Lung (tissue), 12 donors: Measurements from ENCODE around the gene VGLL4. TPM values are rescaled to one million over a fixed set of nuclear protein-coding genes. Genes with fewer than 3 reads are reported as not detected.
"Not testable (repeated sequence)": the region's sequence is repeated elsewhere in the genome, so short reads cannot be mapped to it uniquely, and the experiment has no call there.

ENCODE experiments used
- ATAC-seq: fragments of 200-7000 bp; cut with Tn5 transposase; one replicate; pipeline ENCODE4 v1.9.1; 2020; ENCODE audit warnings: moderate number of reproducible peaks; ENCODE audit not compliant: insufficient read depth, low FRiP score
- DNase-seq, 3 donors: peaks; one replicate each; pipeline ENCODE4 v3.0.0-alpha.2; 2013 to 2017
- H3K27ac ChIP-seq, 2 donors: one replicate each; pipeline ENCODE4 v1.5.1; 2013; ENCODE audit warnings: mild to moderate bottlenecking in 2 of 2, moderate library complexity in 2 of 2, control low read depth in 1 of 2, inconsistent platforms in 1 of 2, low read depth in 1 of 2, low read length in 1 of 2
- H3K27me3 ChIP-seq, 3 donors: one replicate each; pipeline ENCODE4 v1.5.1; 2013; ENCODE audit warnings: low read length in 2 of 3; ENCODE audit not compliant: control insufficient read depth in 3 of 3, insufficient read depth in 3 of 3
- H3K36me3 ChIP-seq, 4 donors: one replicate each; pipeline ENCODE4 v1.5.1; 2013; ENCODE audit warnings: low read length in 4 of 4, mild to moderate bottlenecking in 1 of 4, moderate library complexity in 1 of 4; ENCODE audit not compliant: control insufficient read depth in 4 of 4, insufficient read depth in 4 of 4
- H3K4me1 ChIP-seq, 5 donors: one replicate each; pipeline ENCODE4 v1.5.1; 2013; ENCODE audit warnings: low read length in 5 of 5, mild to moderate bottlenecking in 2 of 5, moderate library complexity in 1 of 5; ENCODE audit not compliant: control insufficient read depth in 5 of 5, insufficient read depth in 5 of 5
- H3K4me3 ChIP-seq: one replicate; pipeline ENCODE4 v1.5.1; 2013; ENCODE audit warnings: mild to moderate bottlenecking, control low read depth, moderate library complexity
- H3K9ac ChIP-seq, 2 donors: one replicate each; pipeline ENCODE4 v1.5.1; 2013; ENCODE audit warnings: low read length in 2 of 2, control low read depth in 1 of 2; ENCODE audit not compliant: insufficient read depth in 1 of 2
- H3K9me3 ChIP-seq, 4 donors: one replicate each; pipeline ENCODE4 v1.5.1; 2013; ENCODE audit warnings: low read length in 3 of 4, mild to moderate bottlenecking in 1 of 4, moderate library complexity in 1 of 4; ENCODE audit not compliant: control insufficient read depth in 4 of 4, insufficient read depth in 3 of 4
- CTCF ChIP-seq: IDR thresholded peaks from 2 replicates; pipeline ENCODE4 v1.5.1; 2012; ENCODE audit warnings: mild to moderate bottlenecking; ENCODE audit errors: control extremely low read depth, extremely low read depth
- WGBS, 2 donors: extraction: QIAGEN DNeasy Blood & Tissue Kit; methylation state at CpG; one replicate each; pipeline ENCODE4 v1.1.7; 2013; 5-methylcytosine and 5-hydroxymethylcytosine counted together
- polyA plus RNA-seq, 2 donors: library from polyadenylated mRNA; stranded (reverse); fragments of 200-250 nt; gene quantifications; one replicate each; pipeline ENCODE4 v1.2.1, GENCODE V29; 2013
- total RNA-seq, 2 donors: library from RNA; depleted of rRNA in 1 of 2; stranded (reverse); fragments of >200 nt in 1 of 2; gene quantifications; one replicate each; pipeline ENCODE4 v1.2.1, GENCODE V29; 2014 to 2021
- donor health status: control.
- donor health status: control.
- donor health status: Bipolar disorder and iron deficiency.
- donor health status: healthy.
- donor health status: DM: yes; HTN: yes; CAD: no.

VGLL4 gene
- total and polyA plus RNA-seq, 4 donors = 30.5 to 94.1 (median 39.3) TPM

DNA sequence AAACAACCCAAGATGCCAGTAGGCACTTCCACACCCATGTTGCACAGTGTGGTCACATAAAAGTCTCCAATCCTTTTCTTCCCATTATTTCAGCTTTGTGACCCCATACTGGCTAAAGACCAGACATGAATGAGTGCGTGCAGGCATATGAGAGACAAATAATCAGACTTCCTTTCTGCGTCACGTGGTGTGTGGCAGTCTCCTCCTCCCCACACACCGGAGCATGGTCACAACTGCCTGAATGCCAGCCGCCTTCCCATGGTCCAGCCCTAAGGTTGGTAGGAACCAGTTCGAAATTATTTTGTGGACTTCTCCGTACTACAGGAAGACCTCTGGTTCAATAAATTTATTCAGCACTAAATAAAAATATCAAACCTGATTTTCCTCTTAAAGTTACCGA lies 65.5 kb downstream of the VGLL4 start:
- Histone ChIP-seq H3K27ac (no peak overlapping the region), H3K9ac (no peak overlapping the region), H3K4me3 (no peak overlapping the region), H3K36me3 (peaks cover 0 to 11% (median 8%) of the 10 kb centered on the region in 4 donors), H3K4me1 (peaks cover 10 to 30% (median 19%) of the 10 kb centered on the region in 5 donors), H3K27me3 (no peaks in the 10 kb centered on the region), H3K9me3 (no peaks in the 10 kb centered on the region)
- WGBS, 2 donors = 86 to 89% methylated on average over 8 of the region's 8 CpGs
- DNase-seq (no peak), ATAC-seq (no peak)
- no peak for TF ChIP-seq CTCF

GRCh38 chr3:11576453-11576852 lies 67.3 kb downstream of the VGLL4 start:
- Histone ChIP-seq H3K27me3 (no peaks in the 10 kb centered on the region), H3K9me3 (no peaks in the 10 kb centered on the region), H3K36me3 (peaks cover 0 to 16% (median 11%) of the 10 kb centered on the region in 4 donors), H3K27ac (no peak overlapping the region), H3K4me3 (no peak overlapping the region), H3K4me1 (peaks cover 6 to 13% (median 10%) of the 10 kb centered on the region in 5 donors), H3K9ac (no peak overlapping the region)
- DNase-seq (no peak), ATAC-seq (no peak)
- WGBS, 2 donors = 73 to 86% methylated on average over 9 of the region's 9 CpGs
- TF ChIP-seq CTCF = no peak

GRCh38 chr3:11575677-11576076 lies 68.0 kb downstream of the VGLL4 start:
- Histone ChIP-seq H3K4me3 (no peak overlapping the region), H3K27ac (no peak overlapping the region), H3K9me3 (no peaks in the 10 kb centered on the region), H3K4me1 (peaks cover 3 to 9% (median 6%) of the 10 kb centered on the region in 5 donors), H3K27me3 (no peaks in the 10 kb centered on the region), H3K9ac (no peak overlapping the region), H3K36me3 (peaks cover 0 to 16% (median 11%) of the 10 kb centered on the region in 4 donors)
- no peak for TF ChIP-seq CTCF
- 90 to 92% methylated on average over 10 of the region's 10 CpGs for WGBS, 2 donors
- ATAC-seq = no peak
- no peak for DNase-seq

- Histone ChIP-seq H3K27ac (no peak overlapping the region), H3K9me3 (no peaks in the 10 kb centered on the region), H3K4me3 (no peak overlapping the region), H3K4me1 (peaks cover under 1 to 13% (median 4%) of the 10 kb centered on the region in 5 donors), H3K36me3 (peaks cover 0 to 16% (median 11%) of the 10 kb centered on the region in 4 donors), H3K27me3 (no peaks in the 10 kb centered on the region), H3K9ac (no peak overlapping the region)
- 86 to 92% methylated on average over 20 of the region's 20 CpGs for WGBS, 2 donors
- no peak for ATAC-seq
- no peak for DNase-seq
- no peak for TF ChIP-seq CTCF
These were observed 68.6 kb downstream of the VGLL4 start for GRCh38 chr3:11574981-11575669.

GRCh38 chr3:11572660-11573059 lies 71.1 kb downstream of the VGLL4 start:
- WGBS, 2 donors = 94 to 95% methylated on average over 11 of the region's 11 CpGs
- not testable (repeated sequence) for ATAC-seq, H3K9me3 ChIP-seq, H3K9ac ChIP-seq, H3K27me3 ChIP-seq, H3K27ac ChIP-seq, DNase-seq, H3K4me3 ChIP-seq
- H3K4me1 ChIP-seq = peaks cover 0 to 29% (median 4%) of the 10 kb centered on the region in 5 donors
- peaks cover 0 to 15% (median 11%) of the 10 kb centered on the region in 4 donors for H3K36me3 ChIP-seq
